Panc1 (cell line): ENCODE results near the gene MAN2A2. TPM values are rescaled to one million over a fixed set of nuclear protein-coding genes. Genes with fewer than 3 reads are reported as not detected.

Experiments used
- ATAC-seq: fragments of 200-7000 bp; cut with Tn5 transposase; 2 replicates; pipeline ENCODE4 v1.9.1; 2020; ENCODE audit warnings: mild to moderate bottlenecking, moderate library complexity
- BruUV-seq: library from RNA; stranded (reverse); fragments of 400-500 nt; replicated peaks from 2 replicates; lab custom pipeline; 2021; lab: Mats Ljungman, UMichigan
- CTCF ChIA-PET: fragments of 300-600 bp; sonication (Branson Sonifier 250); formaldehyde crosslinking; loops from one replicate; lab custom pipeline; 2022; ENCODE audit warnings: antibody characterized with exemption; lab: Charles Lee
- POLR2A ChIA-PET: fragments of 300-600 bp; sonication (Branson Sonifier 250); formaldehyde crosslinking; loops from one replicate; lab custom pipeline; 2022; ENCODE audit warnings: antibody characterized with exemption; lab: Charles Lee
- DNase-seq: peaks from one replicate; pipeline ENCODE4 v3.0.0-alpha.2; 2010; ENCODE audit warnings: low read depth, low spot score
- H3K27ac ChIP-seq: 2 replicates; pipeline ENCODE4 v1.5.1; 2011; ENCODE audit warnings: mild to moderate bottlenecking, low read length, inconsistent platforms
- H3K27me3 ChIP-seq: fragments of 200-500 bp; sonication (Bioruptor generic); 2 replicates; pipeline ENCODE4 v1.6.0; 2014; ENCODE audit warnings: low read length, inconsistent platforms; ENCODE audit not compliant: control insufficient read depth, insufficient read depth
- H3K36me3 ChIP-seq: fragments of 200-500 bp; sonication (Bioruptor generic); 2 replicates; pipeline ENCODE4 v1.5.1; 2014; ENCODE audit warnings: inconsistent platforms, mild to moderate bottlenecking, low read length, moderate library complexity; ENCODE audit not compliant: control insufficient read depth, insufficient read depth
- H3K4me1 ChIP-seq: 2 replicates; pipeline ENCODE4 v1.5.1; 2011; ENCODE audit warnings: inconsistent platforms, mild to moderate bottlenecking, low read length, moderate library complexity; ENCODE audit not compliant: control insufficient read depth, insufficient read depth
- H3K4me3 ChIP-seq, 2 experiments: 2 replicates each; pipeline ENCODE4 v1.5.1; 2011 to 2012; ENCODE audit warnings: low read depth in 2 of 2, low read length in 2 of 2, mild to moderate bottlenecking in 2 of 2, inconsistent platforms in 1 of 2, moderate library complexity in 1 of 2
- H3K9me3 ChIP-seq: fragments of 200-500 bp; sonication (Bioruptor generic); 2 replicates; pipeline ENCODE4 v1.5.1; 2014; ENCODE audit warnings: low read depth, mild to moderate bottlenecking, inconsistent platforms, low read length, moderate library complexity; ENCODE audit not compliant: control insufficient read depth, insufficient read depth
- POLR2AphosphoS5 ChIP-seq: IDR thresholded peaks from 2 replicates; pipeline ENCODE4 v1.6.1; 2012; ENCODE audit warnings: mild to moderate bottlenecking, low read depth, low read length, moderate library complexity
- REST ChIP-seq, 2 experiments: IDR thresholded peaks; 2 replicates each; pipeline ENCODE4 v1.6.1; 2011 to 2012; ENCODE audit warnings: low read depth in 2 of 2, control low read depth in 1 of 2, low read length in 1 of 2, mild to moderate bottlenecking in 1 of 2, moderate library complexity in 1 of 2; ENCODE audit not compliant: insufficient read depth in 1 of 2
- SIN3A ChIP-seq: IDR thresholded peaks from 2 replicates; pipeline ENCODE4 v1.6.1; 2012; ENCODE audit warnings: low read depth, mild to moderate bottlenecking, low read length, moderate library complexity, borderline replicate concordance; ENCODE audit not compliant: insufficient read depth
- TCF7L2 ChIP-seq: IDR thresholded peaks from 2 replicates; pipeline ENCODE4 v1.6.1; 2011; ENCODE audit warnings: mild to moderate bottlenecking, low read depth, low read length, inconsistent platforms
- in situ Hi-C: cut with HindIII; loops from 2 replicates; pipeline ENCODE4 v1.10.0; 2016; ENCODE audit warnings: low sequenced_read_pairs, low pct_unique_long_range_greater_than_20kb
- intact Hi-C: fragments of 100-400 bp; cut with micrococcal nuclease; formaldehyde crosslinking; loops from one replicate; pipeline ENCODE4 v1.10.0; 2022; ENCODE audit not compliant: unreplicated experiment
- total RNA-seq: library from RNA; stranded (reverse); gene quantifications from one replicate; pipeline ENCODE4 v1.2.1, GENCODE V29; 2021; ENCODE audit not compliant: unreplicated experiment
- TF ChIP-seq, protein P1 (sequence below): fragments of 450-650 bp; IDR thresholded peaks from 2 replicates; pipeline ENCODE4 v1.5.1; 2017; ENCODE audit warnings: mild to moderate bottlenecking

Gene MAN2A2
- total RNA-seq, 1 experiment from 2014 or later, result 77.2 TPM

GRCh38 chr15:90878660-90879059 lies 24.4 kb upstream of the MAN2A2 start:
- in situ Hi-C loops, result no loop called here
- Histone ChIP-seq H3K27ac (no peak overlapping the region), H3K36me3 (peaks cover 3% of the 10 kb centered on the region; the same call in 1 of the 2 replicates), H3K9me3 (no peaks in the 10 kb centered on the region), H3K4me3 (no peak overlapping the region), H3K4me1 (peaks cover 11% of the 10 kb centered on the region), H3K27me3 (no peaks in the 10 kb centered on the region)
- intact Hi-C loops, result no loop called here
- no TSS peak for BruUV-seq
- no peak for DNase-seq
- ChIA-PET POLR2A (no interaction called here), CTCF (no interaction called here)
- TF ChIP-seq REST (IDR thresholded peaks at IDR 0.05; ENCODE audit: insufficient read depth in 1 of 2, low read depth in 2 of 2, low read length in 1 of 2) (no peak), SIN3A (no peak), POLR2AphosphoS5 (no peak), TCF7L2 (no peak)
- TF ChIP-seq, protein P1, sequence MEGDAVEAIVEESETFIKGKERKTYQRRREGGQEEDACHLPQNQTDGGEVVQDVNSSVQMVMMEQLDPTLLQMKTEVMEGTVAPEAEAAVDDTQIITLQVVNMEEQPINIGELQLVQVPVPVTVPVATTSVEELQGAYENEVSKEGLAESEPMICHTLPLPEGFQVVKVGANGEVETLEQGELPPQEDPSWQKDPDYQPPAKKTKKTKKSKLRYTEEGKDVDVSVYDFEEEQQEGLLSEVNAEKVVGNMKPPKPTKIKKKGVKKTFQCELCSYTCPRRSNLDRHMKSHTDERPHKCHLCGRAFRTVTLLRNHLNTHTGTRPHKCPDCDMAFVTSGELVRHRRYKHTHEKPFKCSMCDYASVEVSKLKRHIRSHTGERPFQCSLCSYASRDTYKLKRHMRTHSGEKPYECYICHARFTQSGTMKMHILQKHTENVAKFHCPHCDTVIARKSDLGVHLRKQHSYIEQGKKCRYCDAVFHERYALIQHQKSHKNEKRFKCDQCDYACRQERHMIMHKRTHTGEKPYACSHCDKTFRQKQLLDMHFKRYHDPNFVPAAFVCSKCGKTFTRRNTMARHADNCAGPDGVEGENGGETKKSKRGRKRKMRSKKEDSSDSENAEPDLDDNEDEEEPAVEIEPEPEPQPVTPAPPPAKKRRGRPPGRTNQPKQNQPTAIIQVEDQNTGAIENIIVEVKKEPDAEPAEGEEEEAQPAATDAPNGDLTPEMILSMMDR, result no peak
- no peak for ATAC-seq

DNA sequence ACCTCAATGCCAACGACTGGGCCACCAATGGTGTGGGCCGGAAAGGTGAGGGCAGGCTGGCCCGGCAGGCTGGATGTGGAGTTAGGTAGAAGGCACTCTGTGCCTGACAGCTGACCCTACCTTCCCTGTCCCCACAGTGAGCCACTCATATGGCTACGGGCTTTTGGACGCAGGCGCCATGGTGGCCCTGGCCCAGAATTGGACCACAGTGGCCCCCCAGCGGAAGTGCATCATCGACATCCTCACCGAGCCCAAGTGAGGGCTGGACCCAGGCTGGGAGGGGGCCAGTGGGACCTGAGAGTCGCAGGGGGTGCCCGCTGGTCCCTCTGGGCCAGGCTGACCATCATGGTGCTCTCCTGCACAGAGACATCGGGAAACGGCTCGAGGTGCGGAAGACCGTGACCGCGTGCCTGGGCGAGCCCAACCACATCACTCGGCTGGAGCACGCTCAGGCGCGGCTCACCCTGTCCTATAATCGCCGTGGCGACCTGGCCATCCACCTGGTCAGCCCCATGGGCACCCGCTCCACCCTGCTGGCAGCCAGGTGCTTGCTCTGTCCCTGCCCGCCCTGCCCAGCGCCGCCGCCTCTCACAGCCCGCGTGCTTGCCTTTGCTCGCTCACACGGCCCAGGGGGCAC lies 23.3 kb upstream of the MAN2A2 start:
- no peak for TF ChIP-seq REST (IDR thresholded peaks at IDR 0.05; ENCODE audit: insufficient read depth in 1 of 2, low read depth in 2 of 2, low read length in 1 of 2)
- no peak for TF ChIP-seq POLR2AphosphoS5
- TF ChIP-seq SIN3A, result no peak
- in situ Hi-C loops (no loop called here), intact Hi-C loops (no loop called here)
- no peak for ATAC-seq
- POLR2A ChIA-PET, result no interaction called here
- CTCF ChIA-PET, result no interaction called here
- Histone ChIP-seq H3K27me3 (no peaks in the 10 kb centered on the region), H3K36me3 (peaks cover 3% of the 10 kb centered on the region; the same call in 1 of the 2 replicates), H3K27ac (no peak overlapping the region), H3K4me3 (no peak overlapping the region), H3K9me3 (no peaks in the 10 kb centered on the region), H3K4me1 (no peaks in the 10 kb centered on the region)
- DNase-seq, result no peak
- no TSS peak for BruUV-seq
